Activated T-helper 2 cell treated with anti-CD3 and anti-CD28 coated beads, Interferon-gamma antibody, Interleukin-2, Interleukin-4, amounts not matched to agents 10 μg/mL and 5 μg/mL and 100 μg/mL, durations not matched to agents 14 hours and 24 hours and 36 hours (primary cell): ENCODE data around the gene HLA-DQB1. TPM values are rescaled to one million over a fixed set of nuclear protein-coding genes. Genes with fewer than 3 reads are reported as not detected.
"Not testable (repeated sequence)": the region's sequence is repeated elsewhere in the genome, so short reads cannot be mapped to it uniquely, and the experiment has no call there.

Source experiments
- DNase-seq: peaks from one replicate; pipeline ENCODE4 v3.0.0; 2021; ENCODE audit warnings: low spot score
- H3K27ac Mint-ChIP-seq: one replicate; pipeline ENCODE4 v1.8.0; 2021; ENCODE audit warnings: mixed read lengths
- H3K27me3 Mint-ChIP-seq: one replicate; pipeline ENCODE4 v1.8.0; 2021; ENCODE audit warnings: low read depth, mixed read lengths
- H3K36me3 Mint-ChIP-seq: one replicate; pipeline ENCODE4 v1.8.0; 2021; ENCODE audit warnings: low read depth, mixed read lengths
- H3K4me1 Mint-ChIP-seq: one replicate; pipeline ENCODE4 v1.8.0; 2021; ENCODE audit warnings: low read depth, mixed read lengths
- H3K4me3 Mint-ChIP-seq: one replicate; pipeline ENCODE4 v1.8.0; 2021; ENCODE audit warnings: low read depth, mild to moderate bottlenecking, moderate library complexity, mixed read lengths
- H3K9me3 Mint-ChIP-seq: one replicate; pipeline ENCODE4 v1.8.0; 2021; ENCODE audit warnings: mixed read lengths
- intact Hi-C: fragments of 100-400 bp; cut with micrococcal nuclease; formaldehyde crosslinking; loops from one replicate; pipeline ENCODE4 v1.15.1; 2023
- total RNA-seq: library from RNA; stranded (reverse); gene quantifications from 2 replicates; pipeline ENCODE4 v1.2.3, GENCODE V29; 2022

HLA-DQB1 gene
- total RNA-seq, 1 donor from 2014 or later = 2.7 TPM

GRCh38 chr6:32657819-32658218 lies 8.6 kb downstream of the HLA-DQB1 start:
- H3K27ac Mint-ChIP-seq, DNase-seq, H3K9me3 Mint-ChIP-seq, intact Hi-C loops, H3K4me3 Mint-ChIP-seq: not testable (repeated sequence)
- Mint-ChIP-seq H3K36me3 (peaks cover 15% of the 10 kb centered on the region), H3K27me3 (peaks cover 15% of the 10 kb centered on the region), H3K4me1 (peaks cover 29% of the 10 kb centered on the region)

DNA sequence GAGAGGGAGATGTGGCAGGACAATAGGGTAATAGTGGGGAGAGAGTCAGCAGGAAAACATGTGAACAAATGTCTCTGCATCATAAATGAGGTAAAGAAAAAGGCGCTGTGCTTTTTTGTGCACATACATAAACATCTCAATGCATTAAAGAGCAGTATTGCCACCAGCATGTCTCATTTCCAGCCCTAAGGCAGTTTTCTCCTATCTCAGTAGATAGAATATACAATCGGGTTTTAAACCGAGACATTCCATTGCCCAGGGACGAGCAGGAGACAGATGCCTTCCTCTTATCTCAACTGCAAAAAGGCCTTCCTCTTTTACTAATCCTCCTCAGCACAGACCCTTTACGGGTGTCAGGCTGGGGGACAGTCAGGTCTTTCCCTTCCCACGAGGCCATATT lies 9.1 kb downstream of the HLA-DQB1 start:
- DNase-seq, H3K27ac Mint-ChIP-seq, H3K4me3 Mint-ChIP-seq, H3K9me3 Mint-ChIP-seq, intact Hi-C loops: not testable (repeated sequence)
- Mint-ChIP-seq H3K27me3 (peaks cover 16% of the 10 kb centered on the region), H3K36me3 (peaks cover 11% of the 10 kb centered on the region), H3K4me1 (peaks cover 29% of the 10 kb centered on the region)

DNA sequence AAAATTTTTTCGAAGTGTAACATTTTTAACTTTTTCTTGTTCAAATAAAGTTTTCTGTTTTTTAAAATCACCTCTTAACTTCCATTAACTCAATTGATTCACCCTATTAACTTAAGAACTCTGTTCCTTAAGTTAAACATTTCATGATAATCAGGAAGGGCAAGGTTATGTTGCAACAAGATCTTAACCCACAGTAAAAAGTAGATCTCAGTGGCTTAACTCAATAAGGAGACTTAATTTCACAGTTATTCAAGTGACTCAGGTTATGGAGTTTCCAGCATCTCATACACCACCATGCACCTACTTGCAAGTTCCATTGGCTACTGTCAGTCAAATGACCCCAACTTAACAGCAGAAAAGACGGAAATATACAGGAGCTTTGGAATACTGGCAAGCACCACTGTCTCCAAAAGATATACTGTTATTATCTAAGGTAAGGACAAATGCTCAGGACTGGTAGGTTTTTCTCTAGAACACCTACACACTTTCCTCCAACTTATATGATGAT lies 11.2 kb downstream of the HLA-DQB1 start:
- intact Hi-C loops = no loop called here
- Mint-ChIP-seq H3K27me3 (peaks cover 14% of the 10 kb centered on the region), H3K4me3 (no peak overlapping the region), H3K27ac (no peak overlapping the region), H3K9me3 (peaks cover 6% of the 10 kb centered on the region), H3K4me1 (peaks cover 22% of the 10 kb centered on the region), H3K36me3 (peaks cover 8% of the 10 kb centered on the region)
- no peak for DNase-seq

- peaks cover 12% of the 10 kb centered on the region for H3K4me1 Mint-ChIP-seq
- peaks cover 9% of the 10 kb centered on the region for H3K36me3 Mint-ChIP-seq
- peaks cover 37% of the 10 kb centered on the region for H3K27me3 Mint-ChIP-seq
- no peak overlapping the region for H3K4me3 Mint-ChIP-seq
- H3K27ac Mint-ChIP-seq = no peak overlapping the region
- H3K9me3 Mint-ChIP-seq = no peaks in the 10 kb centered on the region
- DNase-seq = no peak
- intact Hi-C loops = no loop called here
Measured at GRCh38 chr6:32645047-32645703, 21.3 kb downstream of the HLA-DQB1 start.

DNA sequence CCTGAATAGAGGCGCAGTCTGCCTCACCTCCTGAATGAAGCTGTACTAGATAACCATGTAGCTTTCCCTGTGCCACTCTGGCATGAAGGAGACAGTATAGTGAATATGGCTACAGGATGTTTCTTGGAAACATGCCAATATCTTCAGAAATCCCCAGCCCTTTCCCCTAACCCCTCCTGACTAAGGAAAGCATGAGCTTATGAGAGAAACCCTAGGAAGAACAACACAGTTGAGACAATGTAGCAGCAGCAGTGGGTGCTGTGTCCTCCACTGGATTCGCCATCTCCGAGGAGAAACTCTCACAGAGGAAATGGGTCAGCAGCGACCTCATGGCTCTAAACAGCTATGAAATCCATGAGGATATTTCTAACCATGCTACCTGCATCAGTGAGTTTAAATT lies 22.6 kb downstream of the HLA-DQB1 start:
- Mint-ChIP-seq H3K4me3 (no peak overlapping the region), H3K36me3 (peaks cover 9% of the 10 kb centered on the region), H3K27me3 (peaks cover 37% of the 10 kb centered on the region), H3K4me1 (peaks cover 14% of the 10 kb centered on the region), H3K9me3 (no peaks in the 10 kb centered on the region), H3K27ac (no peak overlapping the region)
- intact Hi-C loops = no loop called here
- no peak for DNase-seq

DNA sequence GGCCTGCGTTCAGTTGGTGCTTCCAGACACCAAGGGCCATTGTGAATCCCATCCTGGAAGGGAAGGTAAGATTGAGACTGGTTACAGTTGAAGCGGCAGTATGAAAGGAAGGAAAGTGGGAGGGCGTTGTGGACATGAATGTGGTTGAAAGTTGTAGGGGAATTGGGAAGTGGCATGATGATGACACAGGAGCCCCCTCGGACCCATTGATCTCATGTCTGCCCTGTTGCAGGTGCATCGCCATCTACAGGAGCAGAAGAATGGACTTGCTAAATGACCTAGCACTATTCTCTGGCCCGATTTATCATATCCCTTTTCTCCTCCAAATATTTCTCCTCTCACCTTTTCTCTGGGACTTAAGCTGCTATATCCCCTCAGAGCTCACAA lies 23.7 kb downstream of the HLA-DQB1 start:
- Mint-ChIP-seq H3K4me3 (no peak overlapping the region), H3K36me3 (peaks cover 7% of the 10 kb centered on the region), H3K27me3 (peaks cover 28% of the 10 kb centered on the region), H3K4me1 (peaks cover 14% of the 10 kb centered on the region), H3K27ac (peak overlapping the region; percentile 28), H3K9me3 (no peaks in the 10 kb centered on the region)
- intact Hi-C loops = no loop called here
- DNase-seq = no peak

DNA sequence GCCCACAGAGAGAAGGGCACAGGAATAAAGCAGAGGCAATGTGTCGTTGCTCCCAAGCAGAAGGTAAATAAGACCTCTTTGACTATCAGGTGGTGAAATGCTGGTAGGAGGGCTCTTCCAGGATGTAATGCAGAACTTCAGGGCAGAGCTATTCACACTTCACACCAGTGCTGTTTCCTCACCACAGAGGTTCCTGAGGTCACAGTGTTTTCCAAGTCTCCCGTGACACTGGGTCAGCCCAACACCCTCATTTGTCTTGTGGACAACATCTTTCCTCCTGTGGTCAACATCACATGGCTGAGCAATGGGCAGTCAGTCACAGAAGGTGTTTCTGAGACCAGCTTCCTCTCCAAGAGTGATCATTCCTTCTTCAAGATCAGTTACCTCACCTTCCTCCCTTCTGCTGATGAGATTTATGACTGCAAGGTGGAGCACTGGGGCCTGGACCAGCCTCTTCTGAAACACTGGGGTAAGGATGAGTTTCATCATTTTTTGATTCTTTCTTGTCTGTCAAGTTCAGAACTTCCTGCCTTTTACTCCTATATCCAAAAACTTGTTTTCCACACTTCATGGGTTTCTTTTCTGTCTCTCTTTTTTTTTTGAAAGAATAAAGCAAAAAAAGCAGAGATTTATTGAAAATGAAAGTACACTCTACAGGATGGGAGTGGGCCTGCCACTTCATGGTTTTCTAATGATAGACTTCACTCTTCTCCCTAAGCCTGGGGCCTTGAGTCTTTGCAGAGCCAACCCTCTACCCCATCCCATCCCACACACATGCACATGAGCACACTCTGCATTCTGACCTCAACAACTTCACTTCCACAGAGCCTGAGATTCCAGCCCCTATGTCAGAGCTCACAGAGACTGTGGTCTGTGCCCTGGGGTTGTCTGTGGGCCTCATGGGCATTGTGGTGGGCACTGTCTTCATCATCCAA lies 24.4 kb downstream of the HLA-DQB1 start:
- intact Hi-C loops, H3K4me3 Mint-ChIP-seq, H3K9me3 Mint-ChIP-seq, DNase-seq, H3K36me3 Mint-ChIP-seq, H3K27ac Mint-ChIP-seq: not testable (repeated sequence)
- Mint-ChIP-seq H3K4me1 (peaks cover 19% of the 10 kb centered on the region), H3K27me3 (peaks cover 27% of the 10 kb centered on the region)

GRCh38 chr6:32641122-32641521 lies 25.3 kb downstream of the HLA-DQB1 start:
- Mint-ChIP-seq H3K4me1 (peaks cover 20% of the 10 kb centered on the region), H3K4me3 (no peak overlapping the region), H3K27me3 (peaks cover 31% of the 10 kb centered on the region), H3K9me3 (no peaks in the 10 kb centered on the region), H3K36me3 (peaks cover 7% of the 10 kb centered on the region), H3K27ac (no peak overlapping the region)
- DNase-seq = no peak
- intact Hi-C loops = no loop called here

- Mint-ChIP-seq H3K4me3 (no peak overlapping the region), H3K36me3 (peaks cover 3% of the 10 kb centered on the region), H3K9me3 (no peaks in the 10 kb centered on the region), H3K27me3 (peaks cover 40% of the 10 kb centered on the region), H3K27ac (no peak overlapping the region), H3K4me1 (peaks cover 20% of the 10 kb centered on the region)
- intact Hi-C loops = no loop called here
- DNase-seq = no peak
Measured at GRCh38 chr6:32639440-32640394, 26.7 kb downstream of the HLA-DQB1 start.

GRCh38 chr6:32638532-32639219 lies 27.8 kb downstream of the HLA-DQB1 start:
- DNase-seq = no peak
- peaks cover 40% of the 10 kb centered on the region for H3K27me3 Mint-ChIP-seq
- H3K36me3 Mint-ChIP-seq = peaks cover 3% of the 10 kb centered on the region
- intact Hi-C loops = no loop called here
- H3K4me3 Mint-ChIP-seq = no peak overlapping the region
- no peaks in the 10 kb centered on the region for H3K9me3 Mint-ChIP-seq
- H3K27ac Mint-ChIP-seq = no peak overlapping the region
- H3K4me1 Mint-ChIP-seq = peaks cover 22% of the 10 kb centered on the region

GRCh38 chr6:32637883-32638282 lies 28.6 kb downstream of the HLA-DQB1 start:
- no peak for DNase-seq
- H3K27ac Mint-ChIP-seq = no peak overlapping the region
- intact Hi-C loops = no loop called here
- no peak overlapping the region for H3K4me3 Mint-ChIP-seq
- H3K9me3 Mint-ChIP-seq = no peaks in the 10 kb centered on the region
- H3K4me1 Mint-ChIP-seq = peaks cover 21% of the 10 kb centered on the region
- peaks cover 3% of the 10 kb centered on the region for H3K36me3 Mint-ChIP-seq
- peaks cover 35% of the 10 kb centered on the region for H3K27me3 Mint-ChIP-seq
